Embryonic facial prominence (tissue), 1 donor: ENCODE data around the gene LMF1.
A peak's percentile ranks its signal among the peaks of the same experiment; 100 is the strongest.
"Not testable (repeated sequence)": the region's sequence is repeated elsewhere in the genome, so short reads cannot be mapped to it uniquely, and the experiment has no call there.

Experiments
- DNase-seq: peaks from one replicate; pipeline ENCODE4 v3.0.0-alpha.2; 2016; ENCODE audit errors: extremely low spot score

Gene LMF1

DNA sequence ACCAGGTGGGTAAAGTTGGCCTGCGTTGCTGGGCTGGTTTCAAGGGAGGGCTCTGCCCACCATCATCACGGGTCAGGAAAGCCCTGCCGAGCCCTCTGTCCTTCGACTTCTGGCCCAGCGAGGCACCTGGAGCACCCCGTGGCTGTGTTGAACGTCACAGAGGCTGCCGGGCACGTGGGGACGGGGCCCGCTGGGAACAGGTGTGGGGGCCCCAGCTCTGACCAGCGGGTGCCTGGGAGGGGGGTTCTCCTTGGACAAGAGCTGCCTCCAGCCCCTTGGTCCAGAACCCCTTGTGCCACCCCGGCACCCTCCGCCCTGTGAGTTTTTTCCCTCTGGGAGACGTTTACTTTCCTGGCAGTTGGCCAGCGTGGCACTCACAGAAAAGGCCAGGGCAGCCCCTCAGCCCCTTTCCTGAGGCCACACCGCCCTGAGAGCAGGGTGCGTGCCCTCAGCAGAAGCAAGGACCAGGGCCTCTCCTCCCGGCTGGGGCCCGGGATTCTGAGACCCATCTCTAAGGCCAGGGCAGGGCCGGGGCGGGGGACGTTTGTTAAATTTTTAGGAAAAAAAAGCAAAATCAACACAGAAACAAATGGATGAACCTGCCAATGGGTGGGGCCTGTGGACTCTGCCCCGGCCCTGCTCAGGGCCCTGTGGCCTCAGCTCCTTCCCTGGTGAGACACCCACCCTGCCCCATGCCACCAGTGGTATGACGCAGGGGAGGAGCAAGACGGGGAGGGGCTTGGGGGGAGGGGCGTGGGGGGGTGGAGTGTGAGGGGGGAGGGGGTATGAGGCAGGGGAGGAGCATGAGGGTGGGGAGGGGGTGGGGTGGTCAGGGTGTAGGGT is 139.0 kb downstream of the LMF1 start:
- DNase-seq: no peak

DNA sequence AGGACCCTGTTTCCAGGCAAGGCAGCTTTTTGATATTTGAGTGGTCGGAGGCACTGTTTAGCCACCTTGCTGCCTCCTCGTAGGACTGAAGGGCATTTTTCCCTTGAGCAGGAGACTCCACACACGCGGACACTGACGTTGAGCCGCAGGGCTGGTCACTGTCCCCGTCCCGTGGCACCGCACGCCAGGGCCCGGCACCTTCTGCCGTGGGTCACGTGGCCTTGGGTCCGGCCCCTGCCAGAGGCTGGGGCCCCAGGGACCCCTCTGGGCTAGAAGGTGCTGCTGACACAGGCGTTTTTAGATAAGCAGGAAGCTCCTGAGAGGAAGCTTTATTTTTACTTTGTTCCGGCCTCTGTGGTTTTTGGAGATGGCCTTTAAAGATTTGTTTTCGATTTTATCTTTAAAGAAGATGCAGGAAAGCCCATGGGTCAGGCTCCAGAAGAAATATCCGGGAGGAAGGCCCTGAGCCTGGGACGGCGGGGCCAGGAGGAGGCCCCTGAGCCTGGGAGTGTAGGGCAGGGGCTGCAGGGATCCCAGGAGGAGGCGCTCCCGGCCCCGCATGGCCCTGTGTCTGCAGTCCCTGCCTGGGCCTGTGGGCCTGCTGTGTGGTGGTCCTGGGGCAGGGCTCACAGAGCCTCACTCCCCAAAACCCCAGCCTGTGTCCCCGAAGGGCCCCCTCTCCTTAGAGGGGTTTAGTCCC is 139.8 kb downstream of the LMF1 start:
- no peak for DNase-seq

GRCh38 chr16:830107-830870 is 140.5 kb downstream of the LMF1 start:
- DNase-seq: no peak

GRCh38 chr16:828891-829290 is 141.9 kb downstream of the LMF1 start:
- no peak for DNase-seq

- DNase-seq: no peak
These were observed 143.3 kb downstream of the LMF1 start for GRCh38 chr16:827513-827912.

- peak; percentile 50 for DNase-seq
These were observed 145.3 kb downstream of the LMF1 start for GRCh38 chr16:825341-826061.

DNA sequence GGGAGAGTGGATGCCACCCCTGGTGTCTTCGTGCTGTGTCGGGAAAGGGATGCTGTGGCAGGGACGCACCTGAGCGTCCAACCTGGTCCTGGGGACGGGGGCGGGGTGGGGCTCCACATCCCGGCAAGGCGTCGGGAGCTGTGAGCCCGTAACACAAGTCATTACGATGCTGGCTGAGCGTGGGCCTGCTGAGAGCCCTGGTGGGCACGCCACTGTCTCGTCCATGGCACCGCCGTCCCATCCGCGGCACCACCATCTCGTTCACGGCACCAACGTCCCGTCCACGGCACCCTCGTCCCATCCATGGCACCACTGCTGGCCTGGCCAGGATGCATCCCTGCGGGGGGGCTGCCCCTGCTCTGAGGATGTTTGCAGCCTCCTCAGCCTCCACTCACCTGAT is 146.2 kb downstream of the LMF1 start:
- no peak for DNase-seq

DNA sequence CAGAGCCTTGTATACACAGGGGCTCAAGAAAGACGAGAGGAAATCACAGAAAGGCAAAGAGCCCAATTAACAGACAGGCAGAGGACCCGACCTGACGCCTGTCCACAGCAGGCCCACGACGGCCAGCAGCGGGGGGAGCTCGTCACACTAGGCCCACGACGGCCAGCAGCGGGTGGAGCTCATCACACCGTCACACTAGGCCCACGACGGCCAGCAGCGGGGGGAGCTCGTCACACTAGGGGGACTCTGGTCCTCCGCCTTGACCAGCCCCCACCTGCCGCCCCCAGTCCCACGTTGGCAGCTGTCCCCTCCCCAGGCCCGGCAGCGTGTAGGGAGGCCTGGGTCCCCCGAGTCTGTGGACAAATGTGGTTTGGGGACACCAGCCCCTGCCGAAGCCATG is 146.6 kb downstream of the LMF1 start:
- DNase-seq: no peak

GRCh38 chr16:822909-823297 is 147.9 kb downstream of the LMF1 start:
- no peak for DNase-seq

DNA sequence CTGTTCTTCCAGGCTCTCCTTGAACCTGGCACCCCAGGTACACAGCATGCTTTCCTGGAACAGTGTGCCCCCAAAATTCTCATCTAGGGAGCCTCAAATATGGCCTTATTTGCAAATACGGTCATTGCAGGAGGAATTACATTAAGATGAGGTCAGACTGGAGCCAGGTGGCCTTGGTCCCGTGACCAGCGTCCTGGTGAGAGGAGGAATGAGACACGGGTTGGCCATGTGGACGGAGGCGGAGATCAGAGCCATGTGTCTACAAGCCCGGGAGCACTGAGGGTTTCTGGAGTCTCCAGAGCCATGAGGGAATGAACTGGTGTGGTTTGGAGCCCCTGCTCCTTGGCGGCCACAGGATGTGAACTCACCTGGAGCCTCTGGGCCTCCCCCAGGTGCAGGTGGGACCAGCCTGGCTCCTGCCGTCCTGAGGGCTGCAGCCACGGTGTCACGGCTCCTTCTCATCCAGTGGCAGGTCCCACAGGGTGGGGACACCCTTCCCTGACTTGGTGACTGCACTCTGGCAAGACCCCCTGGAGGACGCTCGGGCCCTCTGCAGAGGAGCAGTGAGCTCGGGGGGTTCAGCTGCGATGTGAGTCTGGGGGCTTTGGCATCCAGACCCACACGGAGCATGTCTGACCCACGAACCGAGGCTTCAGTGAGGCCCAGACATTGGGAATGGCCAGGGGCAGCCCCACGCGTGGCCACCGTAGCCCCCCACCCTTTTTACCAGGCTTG is 148.4 kb downstream of the LMF1 start:
- DNase-seq: no peak

DNA sequence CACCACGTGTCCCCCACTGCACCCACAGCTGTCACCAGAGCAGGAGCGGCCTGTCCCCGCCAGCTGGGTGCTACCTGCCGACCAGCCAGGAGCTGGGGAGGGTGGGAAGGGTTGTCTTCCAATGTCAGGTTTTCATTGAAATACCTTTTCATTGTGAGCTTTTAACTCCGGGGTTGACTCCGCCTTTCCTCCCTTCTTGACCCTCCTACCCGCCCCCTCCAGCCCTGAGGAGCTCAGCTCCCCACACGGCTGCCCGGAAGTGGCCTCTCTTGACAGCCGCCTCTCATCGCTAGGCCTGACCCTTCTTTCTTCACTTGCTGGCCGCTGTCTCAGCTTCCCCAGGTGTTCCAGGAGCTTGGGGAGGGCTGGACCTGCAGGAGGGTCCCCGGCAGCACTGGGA is 149.0 kb downstream of the LMF1 start:
- no peak for DNase-seq

- no peak for DNase-seq
These were observed 150.0 kb downstream of the LMF1 start for GRCh38 chr16:820748-821147.

DNA sequence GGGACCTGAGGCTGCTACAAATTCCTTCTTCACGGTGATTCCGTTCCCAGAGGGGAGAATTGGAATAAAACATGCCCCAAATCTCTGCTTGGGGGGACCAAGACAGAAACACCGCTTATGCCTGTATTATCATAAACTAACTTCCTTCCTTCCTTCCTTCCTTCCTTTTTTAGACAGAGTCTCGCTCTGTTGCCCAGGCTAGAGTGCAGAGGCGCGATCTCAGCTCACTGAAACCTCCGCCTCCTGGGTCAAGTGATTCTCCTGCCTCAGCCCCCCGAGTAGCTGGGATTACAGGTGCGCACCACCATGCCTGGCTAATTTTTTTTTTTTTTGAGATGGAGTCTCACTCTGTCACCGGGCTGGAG is 150.8 kb downstream of the LMF1 start:
- DNase-seq: not testable (repeated sequence)

DNA sequence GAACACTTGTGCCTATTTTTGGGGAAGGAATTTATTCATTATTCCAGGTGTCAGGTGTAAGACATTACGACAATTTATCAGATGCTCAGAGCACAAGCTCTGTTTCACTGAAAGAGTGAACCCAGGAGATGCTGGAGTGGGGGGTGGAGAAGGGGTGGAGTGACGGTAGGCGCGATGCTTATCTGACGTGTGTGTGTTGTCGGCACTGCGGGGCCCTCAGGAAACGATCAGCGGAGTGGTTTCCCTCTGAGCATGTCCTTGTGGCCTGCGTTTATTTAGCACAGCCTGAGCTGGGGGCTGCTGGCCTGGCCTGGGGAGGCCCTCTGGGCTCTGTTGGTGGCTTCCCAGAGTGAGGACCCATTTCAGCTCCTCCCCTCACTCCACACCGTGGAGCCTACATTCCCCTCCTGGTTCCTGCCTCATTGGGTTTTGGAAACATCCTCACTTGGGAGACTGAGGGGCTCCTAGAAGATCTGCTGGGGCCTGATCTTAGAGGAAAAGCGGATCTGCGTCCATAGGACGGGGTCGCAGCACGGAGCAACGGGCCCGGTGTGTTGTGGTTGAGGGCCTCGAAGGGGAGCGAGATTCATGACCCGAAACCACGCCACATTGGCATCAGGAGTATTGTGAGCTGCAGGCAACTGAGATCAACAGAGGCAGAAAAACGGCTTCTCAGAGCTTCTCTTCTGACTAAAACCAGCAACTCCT is 151.3 kb downstream of the LMF1 start:
- no peak for DNase-seq

GRCh38 chr16:818592-818991 is 152.2 kb downstream of the LMF1 start:
- DNase-seq: no peak

DNA sequence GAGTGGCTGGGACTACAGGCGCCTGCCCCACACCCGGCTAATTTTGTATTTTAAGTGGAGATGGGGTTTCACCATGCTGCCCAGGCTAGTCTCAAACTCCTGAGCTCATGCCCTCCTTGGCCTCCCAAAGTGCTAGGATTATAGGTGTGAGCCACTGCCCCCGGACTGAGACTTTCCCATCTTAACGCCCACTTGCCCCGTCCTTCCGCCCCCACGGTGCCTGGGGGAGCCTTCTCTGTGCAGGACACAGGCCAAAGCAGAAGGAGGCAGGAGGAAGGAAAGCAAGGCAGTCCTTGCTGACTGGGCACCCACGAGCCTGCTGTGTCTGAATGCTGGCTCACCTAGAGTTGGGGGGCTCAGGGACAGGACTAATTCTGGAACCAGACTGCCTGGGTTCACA is 152.7 kb downstream of the LMF1 start:
- no peak for DNase-seq

DNA sequence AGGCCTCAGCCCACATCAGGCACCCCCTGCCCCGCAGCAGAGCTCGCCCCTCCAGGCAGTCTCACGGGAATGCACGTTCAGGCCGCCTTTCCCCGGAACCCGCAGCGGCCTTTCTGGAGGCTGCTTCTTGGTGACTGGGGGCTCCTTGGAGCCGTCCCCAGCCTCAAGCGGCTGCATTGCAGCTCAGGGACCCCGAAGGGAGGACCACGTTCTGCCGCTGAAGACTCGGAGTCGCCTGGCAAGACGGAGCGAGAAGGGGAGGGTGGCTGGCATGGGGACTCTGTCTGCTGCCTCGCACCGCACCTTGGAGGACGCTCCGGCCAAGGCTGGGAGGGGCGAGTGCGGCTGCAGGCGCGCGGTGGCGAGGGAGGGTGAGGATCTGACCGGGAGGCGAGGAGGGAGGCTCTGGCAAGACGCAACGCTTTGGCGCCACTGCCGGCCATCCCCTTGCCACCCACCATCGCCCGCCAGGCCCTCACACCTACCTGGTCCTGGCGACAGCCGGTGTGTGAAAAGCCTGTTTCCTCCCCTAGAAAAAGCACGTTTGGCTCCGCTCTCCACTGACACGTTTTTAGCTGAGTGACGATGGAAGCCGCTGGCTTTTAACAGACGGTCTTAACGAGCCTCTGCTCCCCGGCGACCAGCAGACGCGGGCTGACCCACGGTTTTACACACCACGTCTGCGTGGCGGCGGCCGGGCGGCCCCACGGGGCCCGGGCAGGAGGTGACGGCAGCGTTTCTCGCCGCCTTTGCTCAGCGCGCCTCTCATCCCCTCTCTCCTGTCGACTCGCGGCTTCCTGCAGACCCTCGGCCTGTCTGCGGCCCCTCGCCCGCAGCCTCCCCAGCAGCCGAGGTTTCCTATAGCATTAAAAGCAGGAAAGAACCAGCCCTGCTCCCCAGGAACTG is 153.5 kb downstream of the LMF1 start:
- DNase-seq: no peak

DNA sequence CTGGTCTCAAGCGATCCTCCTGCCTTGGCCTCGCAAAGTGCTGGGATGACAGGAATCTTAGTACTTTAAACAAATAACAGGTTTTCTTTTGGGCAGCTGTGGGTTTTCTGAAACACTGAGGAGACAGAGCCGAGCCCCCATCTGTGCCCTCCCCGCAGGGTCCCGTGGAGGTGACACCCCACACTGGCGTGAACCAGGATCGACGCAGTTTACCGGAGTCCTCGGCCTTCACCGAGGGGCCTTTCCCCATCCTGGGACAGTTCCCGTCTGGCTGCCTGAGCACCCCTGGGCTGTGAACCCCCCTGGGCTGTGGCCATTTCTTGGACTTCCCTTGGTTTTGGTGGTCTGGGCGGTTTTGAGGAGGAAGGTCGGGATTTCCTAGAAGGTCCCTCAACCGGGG is 154.9 kb downstream of the LMF1 start:
- DNase-seq: no peak

- DNase-seq: no peak
These were observed 155.8 kb downstream of the LMF1 start for GRCh38 chr16:814974-815373.
